ENCODE data around the gene CCT6A.
"Not testable (repeated sequence)": the region's sequence is repeated elsewhere in the genome, so short reads cannot be mapped to it uniquely, and the experiment has no call there.

Gene CCT6A

DNA sequence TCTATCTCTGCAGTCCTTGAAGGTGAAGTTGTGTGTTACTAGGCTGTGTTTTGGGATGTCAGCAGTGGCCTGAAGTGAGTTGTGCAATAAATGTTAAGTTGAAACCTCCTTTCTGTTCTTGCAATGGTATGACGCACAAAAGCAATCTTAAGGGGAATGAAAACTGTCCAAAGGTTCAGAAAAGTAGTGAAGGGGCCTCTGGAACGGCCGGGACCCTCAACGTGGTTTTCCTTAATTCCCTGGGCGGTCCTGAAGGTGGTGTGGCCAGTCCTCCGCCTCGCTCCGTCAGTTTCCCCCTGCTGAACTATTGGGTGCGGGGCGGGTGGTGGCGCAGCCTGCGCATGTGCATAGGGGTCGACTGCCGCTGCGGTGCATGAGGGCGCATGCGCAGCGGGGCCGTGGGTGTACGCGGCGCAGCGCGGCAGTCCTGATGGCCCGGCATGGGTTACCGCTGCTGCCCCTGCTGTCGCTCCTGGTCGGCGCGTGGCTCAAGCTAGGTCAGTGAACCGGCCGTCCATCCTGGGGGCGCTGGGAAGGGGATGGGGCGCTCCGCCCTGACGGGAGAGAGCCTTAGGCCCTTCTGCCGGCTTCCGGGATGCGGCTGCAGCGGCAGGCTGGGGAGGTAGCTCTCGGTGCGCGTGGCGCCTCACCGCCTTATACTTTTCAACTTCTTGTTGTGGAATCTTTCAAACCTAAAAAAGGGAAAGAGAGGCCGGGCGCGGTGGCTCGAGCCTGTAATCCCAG is 12.5 kb downstream of the CCT6A start, which contains the start of gene SUMF2:
Gene SUMF2, plus strand, starts transcription at position 405 of the 744 bp plus-strand sequence. Its CDS starts 26 bp downstream, at position 431.
- Histone ChIP-seq H3K36me3 (ENCODE audit: control insufficient read depth, insufficient read depth, low read length) (peaks cover 23% of the 10 kb centered on the region), H3K4me3 (ENCODE audit: low read length) (peak within 1 kb of the TSS; percentile 96)

DNA sequence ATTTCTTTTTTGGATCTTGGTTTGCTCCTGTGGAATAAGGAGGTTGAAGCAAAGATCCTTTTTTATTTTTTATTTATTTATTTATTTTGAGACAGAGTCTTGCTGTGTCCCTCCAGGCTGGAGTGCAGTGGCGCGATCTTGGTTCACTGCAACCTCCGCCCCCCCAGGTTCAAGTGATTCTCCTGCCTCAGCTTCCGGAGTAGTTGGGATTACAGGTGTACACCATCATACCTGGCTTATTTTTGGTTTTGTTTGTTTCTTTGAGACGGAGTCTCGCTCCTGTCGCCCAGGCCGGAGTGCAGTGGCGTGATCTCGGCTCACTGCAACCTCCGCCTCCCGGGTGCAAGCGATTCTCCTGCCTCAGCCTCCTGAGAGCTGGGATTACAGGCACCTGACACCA is 14.8 kb downstream of the CCT6A start:
- not testable (repeated sequence) for H3K9ac ChIP-seq (ENCODE audit: low read length); H3K27me3 ChIP-seq (ENCODE audit: control insufficient read depth, insufficient read depth, low read length); H3K4me1 ChIP-seq (ENCODE audit: control insufficient read depth, insufficient read depth, low read length); H3K27ac ChIP-seq (ENCODE audit: low read depth, low read length); H3K4me3 ChIP-seq (ENCODE audit: low read length)
- peaks cover 18% of the 10 kb centered on the region for H3K36me3 ChIP-seq (ENCODE audit: control insufficient read depth, insufficient read depth, low read length)

More for the DNA sequence above, 12.5 kb downstream of the CCT6A start, which contains the start of gene SUMF2:
- Histone ChIP-seq H3K27me3 (ENCODE audit: control insufficient read depth, insufficient read depth, low read length) (no peaks in the 10 kb centered on the region), H3K27ac (ENCODE audit: low read depth, low read length) (peak within 1 kb of the TSS; percentile 87), H3K9ac (ENCODE audit: low read length) (peak within 1 kb of the TSS; percentile 73), H3K4me1 (ENCODE audit: control insufficient read depth, insufficient read depth, low read length) (no peaks in the 10 kb centered on the region)

DNA sequence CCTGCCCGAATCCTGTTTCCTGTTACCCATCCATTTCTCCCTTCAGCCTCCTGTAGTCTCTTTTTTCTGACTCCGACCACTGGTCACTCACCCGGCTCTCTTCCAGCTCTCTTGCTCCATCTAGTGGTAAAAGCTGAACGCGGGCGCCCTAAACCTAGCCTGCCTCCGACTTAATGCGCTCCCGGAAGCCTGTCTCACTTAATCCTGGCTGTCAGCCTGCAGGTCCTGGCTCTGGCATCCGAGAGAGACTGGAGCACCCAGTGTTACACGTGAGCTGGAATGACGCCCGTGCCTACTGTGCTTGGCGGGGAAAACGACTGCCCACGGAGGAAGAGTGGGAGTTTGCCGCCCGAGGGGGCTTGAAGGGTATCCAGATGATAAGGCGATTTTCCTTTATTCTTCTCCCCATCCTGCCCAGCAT is 22.8 kb downstream of the CCT6A start:
- peaks cover 6% of the 10 kb centered on the region for H3K36me3 ChIP-seq (ENCODE audit: control insufficient read depth, insufficient read depth, low read length)
- H3K9ac ChIP-seq (ENCODE audit: low read length) = no peak overlapping the region

DNA sequence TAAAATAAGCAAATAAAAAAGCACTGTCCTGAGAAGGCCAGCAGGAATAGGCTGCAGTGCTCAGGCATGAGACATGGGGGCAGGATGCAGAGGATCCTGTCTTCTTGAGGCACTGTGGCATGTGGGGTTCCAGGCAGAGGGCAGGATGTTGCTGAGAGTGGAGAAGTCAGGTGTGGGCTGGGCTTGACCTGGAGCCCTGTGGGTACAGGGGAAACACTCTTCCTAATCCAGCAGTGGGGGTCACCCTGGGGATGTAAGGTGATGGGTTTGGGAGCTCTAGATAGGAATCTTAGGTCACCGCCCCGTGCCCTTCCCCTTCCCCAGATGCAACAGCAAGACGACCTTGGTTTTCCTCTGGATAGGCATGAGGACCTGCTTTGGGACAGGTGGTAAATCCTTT is 26.1 kb downstream of the CCT6A start:
- Histone ChIP-seq H3K27me3 (ENCODE audit: control insufficient read depth, insufficient read depth, low read length) (no peaks in the 10 kb centered on the region), H3K27ac (ENCODE audit: low read depth, low read length) (no peak overlapping the region), H3K9ac (ENCODE audit: low read length) (no peak overlapping the region), H3K4me1 (ENCODE audit: control insufficient read depth, insufficient read depth, low read length) (peaks cover 16% of the 10 kb centered on the region), H3K4me3 (ENCODE audit: low read length) (no peak overlapping the region), H3K36me3 (ENCODE audit: control insufficient read depth, insufficient read depth, low read length) (peaks cover 6% of the 10 kb centered on the region)

More for the DNA sequence above, 22.8 kb downstream of the CCT6A start:
- Histone ChIP-seq H3K4me3 (ENCODE audit: low read length) (no peak overlapping the region), H3K27ac (ENCODE audit: low read depth, low read length) (no peak overlapping the region), H3K27me3 (ENCODE audit: control insufficient read depth, insufficient read depth, low read length) (no peaks in the 10 kb centered on the region), H3K4me1 (ENCODE audit: control insufficient read depth, insufficient read depth, low read length) (peaks cover 10% of the 10 kb centered on the region)

DNA sequence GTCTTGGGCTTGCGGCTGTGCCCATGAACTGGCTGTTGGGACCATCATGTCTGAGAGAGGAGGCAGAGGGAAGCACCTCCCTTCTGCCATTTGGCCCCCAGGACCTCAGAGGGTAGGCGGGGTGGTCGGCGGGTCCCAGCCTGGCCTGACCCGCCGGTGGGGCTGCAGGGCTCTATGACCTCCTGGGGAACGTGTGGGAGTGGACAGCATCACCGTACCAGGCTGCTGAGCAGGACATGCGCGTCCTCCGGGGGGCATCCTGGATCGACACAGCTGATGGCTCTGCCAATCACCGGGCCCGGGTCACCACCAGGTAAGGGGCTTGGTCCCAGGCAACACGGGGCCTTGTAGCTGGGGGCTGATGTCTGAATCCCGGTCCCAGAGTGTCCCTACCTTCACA is 26.6 kb downstream of the CCT6A start:
- H3K27me3 ChIP-seq (ENCODE audit: control insufficient read depth, insufficient read depth, low read length) = no peaks in the 10 kb centered on the region
- no peak overlapping the region for H3K9ac ChIP-seq (ENCODE audit: low read length)
- peaks cover 19% of the 10 kb centered on the region for H3K4me1 ChIP-seq (ENCODE audit: control insufficient read depth, insufficient read depth, low read length)
- H3K4me3 ChIP-seq (ENCODE audit: low read length) = no peak overlapping the region
- H3K27ac ChIP-seq (ENCODE audit: low read depth, low read length) = peak overlapping the region; percentile 79
- H3K36me3 ChIP-seq (ENCODE audit: control insufficient read depth, insufficient read depth, low read length) = peaks cover 2% of the 10 kb centered on the region

- H3K36me3 ChIP-seq (ENCODE audit: control insufficient read depth, insufficient read depth, low read length) = peaks cover 2% of the 10 kb centered on the region
- peak overlapping the region; percentile 79 for H3K27ac ChIP-seq (ENCODE audit: low read depth, low read length)
- H3K9ac ChIP-seq (ENCODE audit: low read length) = no peak overlapping the region
- peaks cover 26% of the 10 kb centered on the region for H3K4me1 ChIP-seq (ENCODE audit: control insufficient read depth, insufficient read depth, low read length)
- no peaks in the 10 kb centered on the region for H3K27me3 ChIP-seq (ENCODE audit: control insufficient read depth, insufficient read depth, low read length)
- peak overlapping the region; percentile 1 for H3K4me3 ChIP-seq (ENCODE audit: low read length)
Measured at GRCh38 chr7:56079450-56080185, 28.1 kb downstream of the CCT6A start.

GRCh38 chr7:56080726-56081435 is 29.3 kb downstream of the CCT6A start:
- H3K4me3 ChIP-seq (ENCODE audit: low read length); H3K9ac ChIP-seq (ENCODE audit: low read length); H3K27me3 ChIP-seq (ENCODE audit: control insufficient read depth, insufficient read depth, low read length); H3K36me3 ChIP-seq (ENCODE audit: control insufficient read depth, insufficient read depth, low read length): not testable (repeated sequence)
- Histone ChIP-seq H3K4me1 (ENCODE audit: control insufficient read depth, insufficient read depth, low read length) (peaks cover 26% of the 10 kb centered on the region), H3K27ac (ENCODE audit: low read depth, low read length) (peak overlapping the region; percentile 79)

GRCh38 chr7:56081626-56082340 is 30.2 kb downstream of the CCT6A start:
- Histone ChIP-seq H3K4me3 (ENCODE audit: low read length) (no peak overlapping the region), H3K27me3 (ENCODE audit: control insufficient read depth, insufficient read depth, low read length) (no peaks in the 10 kb centered on the region), H3K9ac (ENCODE audit: low read length) (no peak overlapping the region), H3K27ac (ENCODE audit: low read depth, low read length) (no peak overlapping the region), H3K4me1 (ENCODE audit: control insufficient read depth, insufficient read depth, low read length) (peaks cover 26% of the 10 kb centered on the region), H3K36me3 (ENCODE audit: control insufficient read depth, insufficient read depth, low read length) (peaks cover 5% of the 10 kb centered on the region)

DNA sequence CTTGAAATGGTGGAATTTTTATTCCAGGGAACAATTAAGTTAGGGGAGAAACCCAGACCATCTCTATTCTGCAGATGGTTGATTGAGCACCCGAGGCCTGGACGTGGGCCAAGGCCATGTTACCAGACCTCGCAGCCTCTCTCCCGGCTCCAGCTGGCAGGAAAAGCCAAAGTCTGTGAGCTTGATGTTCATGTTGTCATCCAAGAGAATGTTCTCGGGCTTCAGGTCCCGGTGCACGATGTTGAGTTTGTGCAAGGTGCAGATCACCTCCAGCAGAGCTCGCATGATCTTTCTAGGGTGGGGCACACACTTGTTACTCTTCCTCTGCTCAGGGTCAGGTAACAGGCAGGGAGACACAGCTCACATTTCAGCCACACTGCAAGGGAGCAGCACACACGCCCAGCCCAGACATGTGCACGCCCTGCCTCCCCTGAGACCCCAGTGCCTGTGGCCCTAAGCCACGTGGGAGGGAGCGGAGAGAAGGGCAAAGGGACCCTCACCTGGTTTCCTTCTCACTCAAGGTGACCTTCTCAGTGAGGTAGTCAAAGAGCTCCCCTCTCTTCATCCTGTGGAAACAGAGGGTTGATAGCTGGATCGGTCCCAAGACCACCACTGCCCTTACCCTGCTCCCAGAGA is 31.7 kb downstream of the CCT6A start:
- Histone ChIP-seq H3K4me1 (ENCODE audit: control insufficient read depth, insufficient read depth, low read length) (peaks cover 26% of the 10 kb centered on the region), H3K27ac (ENCODE audit: low read depth, low read length) (peak overlapping the region; percentile 62), H3K27me3 (ENCODE audit: control insufficient read depth, insufficient read depth, low read length) (no peaks in the 10 kb centered on the region), H3K9ac (ENCODE audit: low read length) (no peak overlapping the region), H3K36me3 (ENCODE audit: control insufficient read depth, insufficient read depth, low read length) (peaks cover 5% of the 10 kb centered on the region), H3K4me3 (ENCODE audit: low read length) (no peak overlapping the region)

- H3K27ac ChIP-seq (ENCODE audit: low read depth, low read length) = no peak overlapping the region
Measured at GRCh38 chr7:56086761-56087160, 35.2 kb downstream of the CCT6A start.

DNA sequence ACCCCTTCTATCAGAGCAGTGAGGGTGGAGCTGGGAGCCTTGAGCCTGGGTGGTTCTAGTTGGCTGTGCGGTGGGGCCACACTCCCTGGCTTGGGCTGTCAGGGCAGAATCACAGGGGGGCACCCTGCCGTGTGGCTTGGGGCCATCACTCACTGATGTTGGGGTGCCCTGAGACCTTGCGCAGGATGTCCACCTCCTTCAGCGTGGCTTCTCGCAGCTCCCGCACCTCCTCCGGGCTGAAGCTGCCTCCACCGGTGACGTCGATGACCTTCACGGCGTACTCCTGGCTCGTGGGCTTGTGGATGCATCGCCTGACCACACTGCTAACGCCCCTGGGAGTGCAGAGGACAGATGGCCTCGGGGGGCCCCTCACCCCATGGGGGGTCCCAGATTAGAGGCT is 35.9 kb downstream of the CCT6A start:
- H3K27ac ChIP-seq (ENCODE audit: low read depth, low read length) = no peak overlapping the region
- H3K36me3 ChIP-seq (ENCODE audit: control insufficient read depth, insufficient read depth, low read length) = peaks cover 3% of the 10 kb centered on the region
- no peaks in the 10 kb centered on the region for H3K27me3 ChIP-seq (ENCODE audit: control insufficient read depth, insufficient read depth, low read length)
- H3K9ac ChIP-seq (ENCODE audit: low read length) = no peak overlapping the region
- H3K4me3 ChIP-seq (ENCODE audit: low read length) = no peak overlapping the region
- H3K4me1 ChIP-seq (ENCODE audit: control insufficient read depth, insufficient read depth, low read length) = peaks cover 19% of the 10 kb centered on the region

More at GRCh38 chr7:56086761-56087160, 35.2 kb downstream of the CCT6A start:
- Histone ChIP-seq H3K27me3 (ENCODE audit: control insufficient read depth, insufficient read depth, low read length) (no peaks in the 10 kb centered on the region), H3K36me3 (ENCODE audit: control insufficient read depth, insufficient read depth, low read length) (peaks cover 3% of the 10 kb centered on the region), H3K9ac (ENCODE audit: low read length) (no peak overlapping the region), H3K4me3 (ENCODE audit: low read length) (no peak overlapping the region), H3K4me1 (ENCODE audit: control insufficient read depth, insufficient read depth, low read length) (peaks cover 14% of the 10 kb centered on the region)
